ENCODE measurements around the gene PPP1CA.
A peak's percentile ranks its signal among the peaks of the same experiment; 100 is the strongest.
"Not testable (repeated sequence)": the region's sequence is repeated elsewhere in the genome, so short reads cannot be mapped to it uniquely, and the experiment has no call there.

The PPP1CA gene

GRCh38 chr11:67404515-67405195 is 3.0 kb upstream of the PPP1CA start:
- H2AFZ ChIP-seq, result no peak overlapping the region
- H3K27me3 ChIP-seq (ENCODE audit: control insufficient read depth, insufficient read depth, low read length), result no peaks in the 10 kb centered on the region
- no peaks in the 10 kb centered on the region for H3K79me2 ChIP-seq
- no peak overlapping the region for H3K4me2 ChIP-seq (ENCODE audit: low read length)
- no peaks in the 10 kb centered on the region for H3K36me3 ChIP-seq (ENCODE audit: control insufficient read depth, insufficient read depth, low read length)
- H3K9me3 ChIP-seq (ENCODE audit: control insufficient read depth, low read length), result no peaks in the 10 kb centered on the region
- no peak overlapping the region for H3K9ac ChIP-seq
- H3K4me1 ChIP-seq, result no peaks in the 10 kb centered on the region
- H3K27ac ChIP-seq, result no peak overlapping the region
- TF ChIP-seq, protein P1, sequence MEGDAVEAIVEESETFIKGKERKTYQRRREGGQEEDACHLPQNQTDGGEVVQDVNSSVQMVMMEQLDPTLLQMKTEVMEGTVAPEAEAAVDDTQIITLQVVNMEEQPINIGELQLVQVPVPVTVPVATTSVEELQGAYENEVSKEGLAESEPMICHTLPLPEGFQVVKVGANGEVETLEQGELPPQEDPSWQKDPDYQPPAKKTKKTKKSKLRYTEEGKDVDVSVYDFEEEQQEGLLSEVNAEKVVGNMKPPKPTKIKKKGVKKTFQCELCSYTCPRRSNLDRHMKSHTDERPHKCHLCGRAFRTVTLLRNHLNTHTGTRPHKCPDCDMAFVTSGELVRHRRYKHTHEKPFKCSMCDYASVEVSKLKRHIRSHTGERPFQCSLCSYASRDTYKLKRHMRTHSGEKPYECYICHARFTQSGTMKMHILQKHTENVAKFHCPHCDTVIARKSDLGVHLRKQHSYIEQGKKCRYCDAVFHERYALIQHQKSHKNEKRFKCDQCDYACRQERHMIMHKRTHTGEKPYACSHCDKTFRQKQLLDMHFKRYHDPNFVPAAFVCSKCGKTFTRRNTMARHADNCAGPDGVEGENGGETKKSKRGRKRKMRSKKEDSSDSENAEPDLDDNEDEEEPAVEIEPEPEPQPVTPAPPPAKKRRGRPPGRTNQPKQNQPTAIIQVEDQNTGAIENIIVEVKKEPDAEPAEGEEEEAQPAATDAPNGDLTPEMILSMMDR (IDR thresholded peaks at IDR 0.05), result no peak
- H3K4me3 ChIP-seq (ENCODE audit: low read depth, low read length), result no peak overlapping the region

DNA sequence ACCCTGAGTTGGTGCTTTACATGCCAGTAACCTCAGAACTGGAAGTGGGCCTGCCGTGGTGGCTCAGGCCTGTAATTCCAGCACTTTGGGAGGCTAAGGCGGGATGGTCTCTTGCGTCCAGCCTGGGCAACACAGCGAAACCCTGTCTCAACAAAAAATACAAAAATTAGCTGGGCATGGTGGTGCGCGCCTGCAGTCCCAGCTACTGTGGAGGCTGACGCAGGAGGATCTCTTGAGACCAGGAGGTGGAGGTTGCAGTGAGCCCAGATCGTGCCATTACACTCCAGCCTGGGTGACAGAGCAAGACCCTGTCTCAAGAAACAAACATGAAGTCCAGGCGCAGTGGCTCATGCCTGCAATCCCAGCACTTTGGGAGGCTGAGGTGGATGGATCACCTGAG is 1.4 kb upstream of the PPP1CA start:
- not testable (repeated sequence) for H3K9me3 ChIP-seq (ENCODE audit: control insufficient read depth, low read length); H3K36me3 ChIP-seq (ENCODE audit: control insufficient read depth, insufficient read depth, low read length); H3K27ac ChIP-seq; H3K27me3 ChIP-seq (ENCODE audit: control insufficient read depth, insufficient read depth, low read length); H3K79me2 ChIP-seq; H3K4me2 ChIP-seq (ENCODE audit: low read length); H3K4me1 ChIP-seq; H3K4me3 ChIP-seq (ENCODE audit: low read depth, low read length); H2AFZ ChIP-seq; H3K9ac ChIP-seq

- H3K9me3 ChIP-seq (ENCODE audit: control insufficient read depth, low read length); H3K36me3 ChIP-seq (ENCODE audit: control insufficient read depth, insufficient read depth, low read length); H3K79me2 ChIP-seq; H3K9ac ChIP-seq; H3K27me3 ChIP-seq (ENCODE audit: control insufficient read depth, insufficient read depth, low read length); H3K4me1 ChIP-seq: not testable (repeated sequence)
- H3K4me3 ChIP-seq (ENCODE audit: low read depth, low read length), result peak overlapping the region; percentile 37
- H2AFZ ChIP-seq, result peak overlapping the region; percentile 73
- peak overlapping the region; percentile 57 for H3K27ac ChIP-seq
- peak overlapping the region; percentile 67 for H3K4me2 ChIP-seq (ENCODE audit: low read length)
Measured at GRCh38 chr11:67402192-67402839, 658 bp upstream of the PPP1CA start.

DNA sequence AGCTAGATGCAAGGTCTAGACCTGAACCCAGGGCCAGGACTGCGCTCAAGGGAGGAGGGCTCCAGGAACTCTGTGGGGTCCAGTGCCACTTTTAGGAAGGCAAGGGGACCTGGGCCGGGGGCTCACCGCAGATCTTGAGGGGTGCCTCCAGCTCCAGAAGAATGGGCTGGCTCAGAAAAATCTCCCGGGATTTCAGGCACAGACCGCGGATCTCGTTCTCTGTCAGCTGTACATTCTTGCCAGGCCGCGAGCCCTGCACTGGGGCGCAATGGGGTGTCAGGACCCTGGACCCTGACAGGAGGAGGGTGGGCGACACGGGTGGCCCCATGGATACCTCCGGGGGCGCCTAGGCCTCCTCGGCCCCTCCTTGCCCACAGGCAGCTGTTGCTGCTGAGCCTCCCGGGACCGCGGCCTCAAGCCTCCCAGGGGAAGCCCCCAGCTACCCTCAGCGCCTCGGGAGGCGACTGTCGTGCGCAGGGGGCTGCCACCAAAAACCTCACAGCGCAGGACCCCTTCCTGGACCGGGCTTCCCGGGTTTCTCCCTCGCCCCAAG is 640 bp downstream of the PPP1CA start:
- peak overlapping the region; percentile 53 for H3K9ac ChIP-seq
- peak overlapping the region; percentile 72 for H2AFZ ChIP-seq
- H3K4me1 ChIP-seq, result no peaks in the 10 kb centered on the region
- no peaks in the 10 kb centered on the region for H3K79me2 ChIP-seq
- no peaks in the 10 kb centered on the region for H3K27me3 ChIP-seq (ENCODE audit: control insufficient read depth, insufficient read depth, low read length)
- H3K4me2 ChIP-seq (ENCODE audit: low read length), result peak overlapping the region; percentile 87
- peak overlapping the region; percentile 61 for H3K27ac ChIP-seq
- TF ChIP-seq, protein P1 (IDR thresholded peaks at IDR 0.05), result no peak
- H3K4me3 ChIP-seq (ENCODE audit: low read depth, low read length), result peak overlapping the region; percentile 71
- no peaks in the 10 kb centered on the region for H3K36me3 ChIP-seq (ENCODE audit: control insufficient read depth, insufficient read depth, low read length)
- no peaks in the 10 kb centered on the region for H3K9me3 ChIP-seq (ENCODE audit: control insufficient read depth, low read length)

- Histone ChIP-seq H3K36me3 (ENCODE audit: control insufficient read depth, insufficient read depth, low read length) (no peaks in the 10 kb centered on the region), H3K27me3 (ENCODE audit: control insufficient read depth, insufficient read depth, low read length) (no peaks in the 10 kb centered on the region), H3K4me1 (no peaks in the 10 kb centered on the region), H2AFZ (no peak overlapping the region), H3K9me3 (ENCODE audit: control insufficient read depth, low read length) (no peaks in the 10 kb centered on the region), H3K4me3 (ENCODE audit: low read depth, low read length) (peak overlapping the region; percentile 71), H3K79me2 (no peaks in the 10 kb centered on the region), H3K27ac (no peak overlapping the region), H3K9ac (no peak overlapping the region), H3K4me2 (ENCODE audit: low read length) (peak overlapping the region; percentile 87)
- TF ChIP-seq, protein P1 (IDR thresholded peaks at IDR 0.05), result no peak
Measured at GRCh38 chr11:67400251-67400941, 1.3 kb downstream of the PPP1CA start.

Measured in parathyroid adenoma (tissue), 2 donors.